HG02678 (cell line): ENCODE measurements around the gene EPB41L5.
"Not testable (repeated sequence)": the region's sequence is repeated elsewhere in the genome, so short reads cannot be mapped to it uniquely, and the experiment has no call there.

Experiments
- ATAC-seq: cut with Tn5 transposase; IDR thresholded peaks from one replicate; pipeline ENCODE4 v1.9.1; 2021; ENCODE audit warnings: mild to moderate bottlenecking, moderate library complexity; ENCODE audit not compliant: unreplicated experiment

The EPB41L5 gene

DNA sequence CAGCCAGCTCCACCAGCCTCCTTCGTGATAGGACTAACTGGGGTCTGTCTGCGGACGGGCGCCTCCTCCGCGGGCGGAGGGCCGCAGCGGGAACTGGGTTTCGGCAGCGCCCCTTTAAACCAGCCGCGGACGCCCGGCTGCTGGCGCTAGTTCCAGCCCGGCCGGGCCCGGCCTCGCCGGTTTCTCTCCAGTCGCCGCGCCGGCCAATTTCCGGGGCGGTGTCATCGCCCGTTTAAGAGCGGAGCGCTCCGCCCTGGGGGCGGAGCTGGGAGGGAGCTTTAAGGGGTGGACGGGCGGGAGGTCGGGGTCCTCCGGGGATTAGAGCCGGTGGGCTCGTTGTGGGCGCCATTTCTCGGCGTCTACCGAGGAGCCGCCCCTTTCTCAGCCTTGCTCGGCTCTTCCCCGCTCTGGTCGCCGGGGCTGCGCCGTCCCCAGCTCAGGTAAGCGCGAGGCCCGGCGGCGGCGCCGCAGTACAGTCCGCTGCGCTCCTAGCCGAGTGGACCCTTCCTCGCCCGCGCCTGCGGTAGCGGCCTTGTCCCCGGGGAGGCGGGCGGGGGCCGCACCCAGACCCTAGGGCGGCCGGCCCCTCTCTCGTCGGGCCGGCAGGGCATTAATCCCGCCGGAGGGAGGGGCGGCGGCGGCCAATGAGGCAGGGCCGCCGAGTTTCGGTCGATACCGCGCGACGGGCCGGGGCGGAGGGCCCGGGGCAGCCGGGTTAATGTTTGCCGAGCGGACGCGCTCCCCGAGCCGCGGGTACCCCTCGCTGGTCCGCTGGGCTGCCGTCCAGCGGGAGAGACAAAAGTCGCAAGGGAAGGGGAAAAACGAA lies at the start of gene EPB41L5:
Gene EPB41L5, plus strand, starts transcription at position 307 of the 826 bp plus-strand sequence. CDS start 6,008 bp downstream, outside the sequence.
- ATAC-seq: peak; percentile 90

DNA sequence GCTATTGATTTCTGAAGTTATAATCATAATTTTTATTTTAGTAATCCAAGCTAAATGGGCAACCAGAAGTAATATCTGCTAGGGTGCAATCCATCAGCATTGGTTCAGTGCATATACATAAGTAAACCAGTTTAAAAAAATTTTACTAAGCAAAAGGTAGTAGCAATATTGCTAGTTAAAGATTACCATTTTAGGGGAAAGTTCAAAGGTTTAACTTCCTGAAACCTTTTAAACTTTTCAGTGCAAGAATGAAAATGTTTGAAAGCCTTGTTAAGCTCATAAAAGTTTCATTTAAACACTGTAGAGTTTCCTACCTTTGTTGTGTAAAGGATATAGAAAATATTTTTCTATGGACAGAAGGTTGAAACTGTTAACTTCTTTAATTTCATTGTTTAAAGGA lies 31.0 kb upstream of the EPB41L5 start:
- ATAC-seq: no peak

DNA sequence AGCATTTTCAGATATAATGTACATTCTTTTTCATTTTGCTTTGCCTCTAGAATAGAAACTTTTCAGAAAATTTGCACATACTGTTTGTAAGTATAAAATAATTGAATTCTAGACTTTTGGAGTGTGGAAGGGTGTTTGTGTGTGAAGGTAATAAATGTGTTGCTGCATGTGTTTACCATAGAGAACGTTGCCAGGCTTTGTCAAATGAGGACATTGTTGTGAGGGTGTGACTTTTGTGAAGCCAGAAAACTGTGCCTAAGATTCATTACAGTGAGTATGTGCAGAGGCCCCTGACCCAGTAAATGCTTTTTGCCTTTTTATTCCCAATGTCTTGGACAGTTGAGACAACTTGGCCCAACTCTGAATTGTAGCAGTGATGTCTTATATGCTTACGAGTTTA lies 30.4 kb upstream of the EPB41L5 start:
- no peak for ATAC-seq

DNA sequence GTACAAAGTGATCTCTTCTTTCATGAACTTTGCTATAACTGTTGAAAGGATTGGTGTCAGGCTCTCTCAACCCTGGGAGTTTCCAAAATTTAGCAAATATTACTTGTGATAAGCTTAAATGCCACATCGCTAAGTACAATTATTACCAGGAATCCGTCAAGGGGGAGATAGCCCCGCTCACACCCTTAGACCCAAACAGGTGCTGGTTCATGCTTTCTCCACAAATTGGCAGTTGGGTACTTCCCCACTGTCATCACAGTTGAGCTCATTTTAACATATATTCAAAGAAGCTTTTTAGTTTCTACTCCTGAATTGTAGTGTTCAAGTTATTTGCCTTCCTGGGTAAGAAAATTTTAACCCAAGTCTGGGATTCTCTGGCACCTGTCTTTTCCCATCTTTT lies 29.8 kb upstream of the EPB41L5 start:
- no peak for ATAC-seq

DNA sequence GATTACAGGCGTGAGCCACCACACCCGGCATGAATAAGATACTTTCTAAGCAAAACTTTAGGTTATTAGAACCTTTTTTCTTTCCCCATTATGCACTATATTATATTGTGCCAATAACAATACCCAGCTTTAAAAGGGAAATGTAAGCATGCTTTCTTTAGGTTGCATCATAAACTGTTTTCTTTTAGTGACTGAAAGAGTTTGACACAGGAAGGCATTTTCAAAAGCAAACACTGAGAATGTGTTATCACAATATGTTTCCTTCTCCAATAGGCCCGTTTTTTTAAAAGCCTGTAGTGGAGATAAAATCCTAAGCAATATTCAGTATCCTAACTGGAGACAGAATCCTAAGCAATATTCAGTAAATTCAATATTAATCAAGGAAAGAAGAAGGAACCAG lies 16.7 kb upstream of the EPB41L5 start:
- no peak for ATAC-seq

DNA sequence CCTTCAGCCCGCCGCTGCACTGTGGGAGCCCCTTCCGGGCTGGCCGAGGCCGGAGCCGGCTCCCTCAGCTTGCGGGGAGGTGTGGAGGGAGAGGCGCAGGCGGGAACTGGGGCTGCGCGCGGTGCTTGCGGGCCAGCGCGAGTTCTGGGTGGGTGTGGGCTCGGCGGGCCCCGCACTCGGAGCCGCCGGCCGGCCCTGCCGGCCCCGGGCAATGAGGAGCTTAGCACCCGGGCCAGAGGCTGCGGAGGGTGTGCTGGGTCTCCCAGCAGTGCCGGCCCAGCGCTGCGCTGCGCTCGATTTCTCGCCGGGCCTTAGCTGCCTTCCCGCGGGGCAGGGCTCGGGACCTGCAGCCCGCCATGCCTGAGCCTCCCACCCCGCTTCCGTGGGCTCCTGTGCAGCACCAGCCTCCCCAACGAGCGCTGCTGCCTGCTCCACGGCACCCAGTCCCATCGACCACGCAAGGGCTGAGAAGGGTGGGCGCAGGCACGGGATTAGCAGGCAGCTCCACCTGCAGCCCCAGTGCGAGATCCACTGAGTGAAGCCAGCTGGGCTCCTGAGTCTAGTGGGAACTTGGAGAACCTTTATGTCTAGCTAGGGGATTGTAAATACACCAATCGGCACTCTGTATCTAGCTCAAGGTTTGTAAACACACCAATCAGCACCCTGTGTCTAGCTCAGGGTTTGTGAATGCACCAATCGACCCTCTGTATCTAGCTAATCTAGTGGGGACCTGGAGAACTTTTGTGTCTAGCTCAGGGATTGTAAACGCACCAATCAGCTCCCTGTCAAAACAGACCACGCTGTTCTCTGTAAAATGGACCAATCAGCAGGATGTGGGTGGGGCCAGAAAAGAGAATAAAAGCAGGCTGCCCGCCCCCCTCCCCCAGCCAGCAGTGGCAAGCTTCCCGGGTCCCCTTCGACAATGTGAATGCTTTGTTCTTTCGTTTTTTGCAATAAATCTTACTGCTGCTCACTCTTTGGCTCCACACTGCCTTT lies 15.7 kb upstream of the EPB41L5 start:
- ATAC-seq: not testable (repeated sequence)

DNA sequence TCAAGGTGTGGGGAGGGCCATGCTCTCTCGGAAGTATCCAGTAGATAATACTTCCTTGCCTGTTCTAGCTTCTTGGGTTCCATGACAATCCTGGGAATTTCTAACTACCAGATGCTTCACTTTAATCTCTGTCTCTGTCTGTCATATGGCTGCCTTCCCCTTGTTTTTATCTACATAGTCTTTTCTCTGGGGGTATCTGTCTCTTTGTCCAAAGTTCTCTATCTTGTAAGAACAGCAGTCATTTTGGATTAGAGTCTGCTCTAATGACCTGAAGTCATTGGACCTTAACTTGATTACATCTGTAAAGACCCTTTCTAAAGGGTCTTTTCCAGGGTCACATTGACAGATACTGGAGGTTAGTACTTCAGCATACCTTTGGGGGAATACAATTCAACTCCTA lies 11.4 kb upstream of the EPB41L5 start:
- no peak for ATAC-seq

DNA sequence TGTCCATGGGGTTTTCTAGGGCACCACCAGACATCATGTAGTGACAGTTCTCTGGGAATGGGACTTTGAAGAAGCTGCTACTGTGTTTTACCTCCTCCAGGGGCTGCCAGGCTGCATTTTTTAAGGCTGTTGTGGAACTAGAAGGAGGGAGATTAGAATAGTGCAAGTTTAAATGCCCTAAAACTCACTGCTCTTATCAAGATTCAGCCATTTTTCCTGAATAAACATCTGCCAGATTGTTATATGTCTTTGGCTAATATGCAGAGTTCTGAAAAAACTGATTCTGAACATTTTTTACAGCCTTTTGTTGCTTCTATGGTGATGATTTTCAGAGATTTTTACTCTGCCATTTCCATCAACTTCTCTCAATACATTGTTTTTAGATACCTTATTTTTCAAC lies 8.6 kb upstream of the EPB41L5 start:
- no peak for ATAC-seq

DNA sequence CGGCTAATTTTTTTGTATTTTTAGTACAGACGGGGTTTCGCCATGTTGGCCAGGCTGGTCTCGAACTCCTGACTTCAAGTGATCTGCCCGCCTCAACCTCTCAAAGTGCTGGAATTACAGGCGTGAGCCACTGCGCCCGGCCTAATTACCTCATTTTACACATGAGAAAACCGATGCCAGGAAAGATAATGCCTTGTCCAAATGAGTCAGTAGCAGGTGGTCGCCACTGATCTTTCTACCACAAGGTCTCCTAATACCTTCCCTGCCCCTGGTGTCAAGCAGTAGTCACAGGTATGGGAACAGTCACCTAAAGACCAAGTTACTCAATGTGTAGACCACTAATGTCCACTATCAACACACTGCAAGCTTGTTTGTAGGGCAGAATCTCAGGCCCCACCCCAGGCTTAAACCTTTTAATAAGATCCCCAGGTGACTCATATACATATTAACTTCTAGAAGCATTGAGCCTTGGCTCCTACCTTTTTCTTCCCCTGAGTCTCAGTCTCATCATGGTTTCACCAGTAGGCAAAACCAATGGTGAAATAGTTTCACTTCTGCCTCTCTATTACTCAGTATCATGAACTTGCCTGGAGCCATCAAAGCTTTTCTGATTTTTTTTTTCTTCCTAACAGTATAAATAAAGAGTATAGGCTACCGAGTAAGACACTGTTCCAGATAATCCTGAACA lies 6.9 kb upstream of the EPB41L5 start:
- peak; percentile 96 for ATAC-seq

DNA sequence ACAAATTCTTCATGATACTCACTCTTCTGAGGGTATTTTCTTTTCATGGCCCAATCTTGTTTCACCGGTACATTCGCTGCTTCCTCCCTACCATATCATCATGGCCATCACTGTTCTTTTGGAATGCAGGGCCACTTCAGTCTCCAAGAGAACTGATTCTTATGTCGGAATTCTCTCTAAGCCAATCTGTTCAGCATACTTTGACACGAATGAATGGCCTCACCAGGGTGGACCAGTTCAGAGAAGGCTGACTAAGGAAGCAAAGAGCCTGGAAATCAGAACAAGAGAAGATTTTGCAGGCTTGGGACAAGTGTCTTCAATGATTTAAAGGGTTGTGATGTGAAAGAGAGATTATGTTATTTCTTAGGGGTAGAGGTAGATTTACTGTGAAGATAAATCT lies 5.0 kb upstream of the EPB41L5 start:
- no peak for ATAC-seq

DNA sequence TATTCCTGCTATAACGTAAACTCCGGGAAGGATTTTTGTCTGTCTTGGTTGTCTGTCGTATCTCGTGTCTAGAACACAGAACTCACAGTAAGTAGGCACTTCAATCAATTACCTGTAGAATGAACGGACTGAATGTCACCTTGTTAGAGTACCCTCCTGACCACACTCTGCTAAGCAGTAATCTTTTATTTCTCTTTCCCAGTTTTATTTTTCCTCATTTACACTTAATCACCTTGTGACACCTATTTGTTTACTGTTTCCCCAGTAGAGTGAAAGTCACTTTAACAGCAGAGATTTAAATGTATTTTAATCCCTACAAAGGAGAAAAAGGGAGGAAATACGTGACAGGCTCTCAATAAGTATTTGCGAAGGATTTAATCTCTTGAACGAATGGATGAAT lies 514 bp upstream of the EPB41L5 start:
- ATAC-seq: no peak

DNA sequence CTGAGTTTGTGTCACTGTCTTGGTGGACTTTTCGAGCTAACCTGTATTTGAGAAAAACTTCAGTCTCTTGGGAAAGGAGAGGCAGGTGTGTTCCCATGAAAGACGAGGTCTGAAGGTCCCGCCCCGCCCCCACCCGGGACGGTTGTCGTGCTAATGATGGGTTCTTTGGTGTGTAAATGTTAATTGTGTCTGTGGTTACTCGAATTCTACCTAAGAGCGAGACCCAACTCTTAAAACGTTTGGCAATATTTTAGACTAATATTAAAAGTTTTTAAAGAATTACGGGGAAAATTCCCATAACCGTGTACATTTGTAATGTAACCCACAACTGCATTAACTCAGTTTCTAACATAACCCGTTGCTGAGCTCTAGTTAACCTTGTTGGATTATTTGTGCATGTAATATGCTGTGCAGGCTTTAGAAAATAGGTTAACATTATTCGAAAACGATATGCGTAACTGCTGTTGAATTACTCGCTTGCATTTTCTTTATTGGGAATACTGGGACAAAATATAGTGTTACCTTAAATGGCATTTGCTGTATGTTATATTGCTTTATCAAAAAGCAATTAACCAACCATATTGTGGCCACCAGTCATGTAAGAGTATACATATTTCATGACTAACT lies 833 bp downstream of the EPB41L5 start:
- no peak for ATAC-seq

DNA sequence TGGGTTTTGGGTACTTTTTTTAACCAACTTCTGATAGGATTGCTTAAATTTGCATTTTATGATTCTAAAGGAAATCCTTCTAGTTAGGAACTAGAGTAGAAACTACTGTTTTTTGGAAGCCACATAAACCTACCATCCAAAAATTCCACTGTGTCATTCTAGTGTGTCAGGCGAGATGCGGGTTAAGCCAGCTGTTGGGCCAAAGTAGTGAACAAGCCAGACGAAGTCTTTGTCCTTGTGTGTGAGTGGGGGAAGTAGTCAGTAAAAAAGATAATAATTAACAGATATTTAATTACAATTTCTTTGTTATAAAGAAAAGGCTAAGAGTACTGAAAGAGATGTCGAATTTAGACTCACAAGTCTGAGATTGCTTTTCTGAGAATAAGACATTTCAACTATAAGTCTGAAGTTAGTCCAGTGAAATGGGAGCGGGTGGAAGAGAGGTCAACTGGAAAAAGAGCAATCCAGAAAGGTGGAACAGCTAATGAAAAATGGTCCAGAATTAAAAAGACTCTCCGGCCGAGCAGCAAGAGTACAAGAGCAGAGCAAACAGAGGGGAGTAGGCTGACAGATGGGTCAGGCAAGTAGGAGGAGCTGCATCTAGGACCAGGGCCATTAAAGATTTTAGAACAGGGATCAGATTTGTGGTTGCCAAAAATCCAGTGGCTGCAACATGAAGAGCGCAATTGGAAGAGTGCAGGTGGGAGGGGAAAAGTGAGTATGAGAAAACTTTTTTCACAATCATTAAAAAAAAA lies 1.5 kb downstream of the EPB41L5 start:
- no peak for ATAC-seq

DNA sequence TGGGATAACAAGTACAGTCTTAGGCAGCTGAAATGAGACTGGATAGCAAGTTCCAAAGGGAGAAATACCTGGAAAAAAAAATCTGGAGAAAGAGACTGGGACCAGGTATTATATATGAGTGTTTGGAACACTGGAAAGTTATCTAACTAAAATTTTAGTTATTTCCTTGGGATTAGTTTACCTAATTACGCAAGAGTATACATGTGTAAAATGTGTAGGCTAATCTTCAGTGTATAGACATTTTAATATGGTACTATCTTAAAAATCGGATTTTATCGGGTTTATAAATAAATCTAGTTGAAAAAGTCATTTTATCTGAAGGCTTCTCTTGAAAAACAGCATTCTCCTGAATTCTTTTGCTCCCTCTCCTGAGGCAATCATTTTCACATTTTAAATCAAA lies 3.9 kb downstream of the EPB41L5 start:
- ATAC-seq: no peak

DNA sequence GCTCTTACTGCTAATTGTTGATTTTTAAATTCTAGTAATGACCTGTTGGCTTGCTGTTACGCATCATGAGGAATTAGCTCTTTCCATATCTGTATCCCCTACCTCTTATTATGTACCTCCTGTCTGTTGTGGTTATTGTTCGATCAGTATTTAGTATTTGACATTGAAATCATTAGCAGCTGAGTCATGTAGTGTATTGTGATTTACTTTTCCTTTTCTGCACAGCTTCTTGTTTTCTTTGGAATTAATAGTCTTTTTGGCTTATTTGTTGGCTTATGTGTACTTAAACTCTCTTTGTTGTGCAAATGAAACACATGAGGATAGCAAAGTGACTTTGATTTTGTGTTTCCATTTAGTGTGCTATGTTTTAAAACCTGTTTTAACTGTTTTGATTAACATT lies 4.3 kb downstream of the EPB41L5 start:
- ATAC-seq: no peak

DNA sequence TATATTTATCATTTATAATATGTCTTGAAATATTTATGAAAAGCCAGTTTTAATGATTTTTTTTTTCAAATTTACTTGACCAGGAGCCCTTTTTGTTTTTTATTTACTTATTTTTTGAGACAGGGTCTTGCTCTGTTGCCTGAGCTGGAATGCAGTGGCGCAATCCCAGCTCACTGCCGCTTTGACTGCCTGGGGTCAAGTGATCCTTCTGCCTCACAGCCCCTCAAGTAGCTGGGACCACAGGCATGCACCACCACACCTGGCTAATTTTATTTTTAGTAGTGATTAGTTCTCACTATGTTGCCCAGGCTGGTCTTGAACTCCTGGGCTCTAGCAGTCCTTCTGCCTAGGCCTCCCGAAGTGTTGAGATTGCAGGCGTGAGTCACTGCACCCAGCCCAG lies 5.7 kb downstream of the EPB41L5 start:
- ATAC-seq: no peak

DNA sequence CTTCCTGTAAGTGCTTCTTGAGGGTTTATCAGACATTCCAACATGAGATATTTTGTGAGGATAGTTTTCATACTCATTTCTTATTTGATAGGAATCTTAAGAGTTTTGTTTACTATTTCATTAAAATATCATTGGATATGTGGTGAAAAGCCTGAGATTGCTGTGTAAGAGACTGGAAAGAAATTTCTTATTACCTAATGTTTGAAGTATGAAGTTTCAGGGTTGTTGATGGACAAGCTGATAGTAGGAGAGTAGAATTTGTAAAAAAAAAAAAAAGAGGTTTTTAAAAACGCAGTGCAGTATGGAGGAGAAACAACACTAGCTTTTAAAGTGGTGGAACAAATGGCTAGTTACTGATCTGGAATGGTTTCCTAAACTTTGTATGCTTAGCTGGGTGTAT lies 7.7 kb downstream of the EPB41L5 start:
- ATAC-seq: no peak

DNA sequence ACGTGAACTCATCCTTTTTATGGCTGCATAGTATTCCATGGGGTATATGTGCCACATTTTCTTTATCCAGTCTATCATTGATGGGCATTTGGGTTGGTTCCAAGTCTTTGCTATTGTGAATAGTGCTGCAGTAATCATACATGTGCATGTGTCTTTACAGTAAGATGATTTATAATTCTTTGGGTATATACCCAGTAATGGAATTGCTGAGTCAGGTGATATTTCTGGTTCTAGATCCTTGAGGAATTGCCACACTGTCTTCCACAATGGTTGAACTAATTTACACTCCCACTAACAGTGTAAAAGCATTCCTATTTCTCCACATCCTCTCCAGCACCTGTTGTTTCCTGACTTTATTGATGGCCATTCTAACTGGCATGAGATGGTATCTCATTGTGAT lies 9.6 kb downstream of the EPB41L5 start:
- not testable (repeated sequence) for ATAC-seq

DNA sequence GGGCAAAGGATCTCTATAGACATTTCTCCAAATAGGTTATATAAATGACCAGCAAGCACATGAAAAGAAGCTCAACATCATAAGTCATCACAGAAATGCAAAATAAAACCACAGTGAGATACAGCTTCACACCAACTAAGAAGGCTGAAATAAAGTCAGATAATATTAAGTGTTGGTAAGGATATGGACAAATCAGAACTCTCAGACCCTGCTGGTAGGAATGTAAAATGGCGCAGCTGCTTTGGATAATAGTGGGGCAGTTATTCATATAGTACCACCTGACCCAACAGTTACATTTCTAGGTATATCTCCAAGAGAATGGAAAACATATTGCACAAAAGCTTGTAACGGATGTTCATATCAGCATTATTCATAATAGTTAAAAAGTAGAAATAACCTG lies 14.0 kb downstream of the EPB41L5 start:
- ATAC-seq: no peak

DNA sequence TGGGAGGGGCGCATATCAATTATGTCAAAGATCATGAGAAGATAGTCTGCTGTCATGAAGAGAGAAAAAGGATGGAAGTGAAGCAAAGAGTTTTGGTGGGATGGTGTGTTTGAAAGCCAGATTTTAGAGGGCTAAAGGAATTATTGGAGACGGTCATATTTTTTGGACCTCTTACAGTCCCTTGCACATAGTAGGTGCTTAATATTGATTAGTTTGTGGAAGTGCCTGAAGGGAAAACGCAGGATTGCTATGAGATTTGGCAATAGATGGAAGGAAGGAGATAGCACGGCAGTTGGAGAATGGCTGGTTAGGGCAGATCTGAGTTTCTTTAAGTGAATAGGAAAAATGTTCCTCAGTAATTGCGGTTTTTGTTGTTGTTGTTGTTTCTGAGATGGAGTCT lies 15.9 kb downstream of the EPB41L5 start:
- no peak for ATAC-seq
